ENCODE data around the gene KCNK3. TPM values are rescaled to one million over a fixed set of nuclear protein-coding genes. Genes with fewer than 3 reads are reported as not detected.

The KCNK3 gene
- total and polyA plus RNA-seq, 2 experiments from 2014 or later = 2.9 to 3.1 TPM

DNA sequence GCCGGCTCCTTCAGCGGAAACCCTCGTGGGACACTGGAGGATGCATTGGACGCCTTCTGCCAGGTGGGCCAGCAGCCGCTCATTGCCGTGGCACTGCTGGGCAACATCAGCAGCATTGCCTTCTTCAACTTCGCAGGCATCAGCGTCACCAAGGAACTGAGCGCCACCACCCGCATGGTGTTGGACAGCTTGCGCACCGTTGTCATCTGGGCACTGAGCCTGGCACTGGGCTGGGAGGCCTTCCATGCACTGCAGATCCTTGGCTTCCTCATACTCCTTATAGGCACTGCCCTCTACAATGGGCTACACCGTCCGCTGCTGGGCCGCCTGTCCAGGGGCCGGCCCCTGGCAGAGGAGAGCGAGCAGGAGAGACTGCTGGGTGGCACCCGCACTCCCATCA is 85.6 kb downstream of the KCNK3 start:
- peaks cover 8% of the 10 kb centered on the region for H3K36me3 ChIP-seq
- no peaks in the 10 kb centered on the region for H3K9me3 ChIP-seq (ENCODE audit: low read depth)
- TF ChIP-seq, protein P1, sequence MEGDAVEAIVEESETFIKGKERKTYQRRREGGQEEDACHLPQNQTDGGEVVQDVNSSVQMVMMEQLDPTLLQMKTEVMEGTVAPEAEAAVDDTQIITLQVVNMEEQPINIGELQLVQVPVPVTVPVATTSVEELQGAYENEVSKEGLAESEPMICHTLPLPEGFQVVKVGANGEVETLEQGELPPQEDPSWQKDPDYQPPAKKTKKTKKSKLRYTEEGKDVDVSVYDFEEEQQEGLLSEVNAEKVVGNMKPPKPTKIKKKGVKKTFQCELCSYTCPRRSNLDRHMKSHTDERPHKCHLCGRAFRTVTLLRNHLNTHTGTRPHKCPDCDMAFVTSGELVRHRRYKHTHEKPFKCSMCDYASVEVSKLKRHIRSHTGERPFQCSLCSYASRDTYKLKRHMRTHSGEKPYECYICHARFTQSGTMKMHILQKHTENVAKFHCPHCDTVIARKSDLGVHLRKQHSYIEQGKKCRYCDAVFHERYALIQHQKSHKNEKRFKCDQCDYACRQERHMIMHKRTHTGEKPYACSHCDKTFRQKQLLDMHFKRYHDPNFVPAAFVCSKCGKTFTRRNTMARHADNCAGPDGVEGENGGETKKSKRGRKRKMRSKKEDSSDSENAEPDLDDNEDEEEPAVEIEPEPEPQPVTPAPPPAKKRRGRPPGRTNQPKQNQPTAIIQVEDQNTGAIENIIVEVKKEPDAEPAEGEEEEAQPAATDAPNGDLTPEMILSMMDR (IDR thresholded peaks at IDR 0.05; ENCODE audit: low read depth, low read length) = no peak
- H3K27me3 ChIP-seq = no peaks in the 10 kb centered on the region
- H3K4me1 ChIP-seq (ENCODE audit: low read depth) = no peaks in the 10 kb centered on the region
- DNase-seq (ENCODE audit: low read depth in 1 of 2, low spot score in 1 of 2) = no peak
- H3K4me3 ChIP-seq = no peak overlapping the region
- no peak overlapping the region for H3K27ac ChIP-seq

DNA sequence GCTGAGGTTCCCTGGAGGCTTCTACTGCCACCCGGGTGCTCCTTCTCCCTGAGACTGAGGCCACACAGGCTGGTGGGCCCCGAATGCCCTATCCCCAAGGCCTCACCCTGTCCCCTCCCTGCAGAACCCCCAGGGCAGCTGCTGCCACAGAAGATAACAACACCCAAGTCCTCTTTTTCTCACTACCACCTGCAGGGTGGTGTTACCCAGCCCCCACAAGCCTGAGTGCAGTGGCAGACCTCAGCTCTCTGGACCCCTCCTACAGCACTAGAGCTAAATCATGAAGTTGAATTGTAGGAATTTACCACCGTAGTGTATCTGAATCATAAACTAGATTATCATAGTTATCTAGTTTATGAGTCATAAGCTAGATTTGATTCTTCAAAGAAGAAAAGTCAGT is 86.0 kb downstream of the KCNK3 start:
- Histone ChIP-seq H3K4me1 (ENCODE audit: low read depth) (no peaks in the 10 kb centered on the region), H3K4me3 (no peak overlapping the region), H3K9me3 (ENCODE audit: low read depth) (no peaks in the 10 kb centered on the region), H3K36me3 (peaks cover 8% of the 10 kb centered on the region), H3K27ac (no peak overlapping the region), H3K27me3 (no peaks in the 10 kb centered on the region)
- no peak for DNase-seq (ENCODE audit: low read depth in 1 of 2, low spot score in 1 of 2)
- TF ChIP-seq, protein P1 (IDR thresholded peaks at IDR 0.05; ENCODE audit: low read depth, low read length) = no peak

DNA sequence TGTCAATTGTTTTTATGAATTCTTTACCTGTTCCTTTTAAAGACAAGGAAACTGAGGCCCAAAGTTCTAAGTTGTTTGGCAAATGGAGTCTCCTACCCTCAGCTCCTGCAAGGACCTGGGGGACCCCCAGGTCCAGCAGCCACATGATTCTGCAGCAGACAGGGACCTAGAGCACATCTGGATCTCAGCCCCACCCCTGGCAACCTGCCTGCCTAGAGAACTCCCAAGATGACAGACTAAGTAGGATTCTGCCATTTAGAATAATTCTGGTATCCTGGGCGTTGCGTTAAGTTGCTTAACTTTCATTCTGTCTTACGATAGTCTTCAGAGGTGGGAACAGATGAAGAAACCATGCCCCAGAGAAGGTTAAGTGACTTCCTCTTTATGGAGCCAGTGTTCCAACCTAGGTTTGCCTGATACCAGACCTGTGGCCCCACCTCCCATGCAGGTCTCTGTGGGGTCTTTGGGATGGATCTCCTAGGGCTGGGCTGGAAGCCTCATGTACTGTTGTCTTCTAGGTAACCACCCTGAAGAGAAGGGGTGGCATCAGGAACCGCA is 87.8 kb downstream of the KCNK3 start:
- H3K4me1 ChIP-seq (ENCODE audit: low read depth) = no peaks in the 10 kb centered on the region
- DNase-seq (ENCODE audit: low read depth in 1 of 2, low spot score in 1 of 2) = no peak
- no peaks in the 10 kb centered on the region for H3K27me3 ChIP-seq

More for the DNA sequence above, 87.8 kb downstream of the KCNK3 start:
- no peak overlapping the region for H3K27ac ChIP-seq
- TF ChIP-seq, protein P1 (IDR thresholded peaks at IDR 0.05; ENCODE audit: low read depth, low read length) = no peak
- H3K9me3 ChIP-seq (ENCODE audit: low read depth) = no peaks in the 10 kb centered on the region
- no peak overlapping the region for H3K4me3 ChIP-seq
- peaks cover 8% of the 10 kb centered on the region for H3K36me3 ChIP-seq

Other genes starting within 250 kb of the KCNK3 start
- 0.04 TPM in 1 of 2 replicates, not detected in the other for gene OTOF, start 214.6 kb upstream of the KCNK3 start, total RNA-seq
- 0.30 TPM in 1 of 2 replicates, not detected in the other for gene OTOF, start 214.6 kb upstream of the KCNK3 start, polyA plus RNA-seq
- gene CIB4, start 51.4 kb upstream of the KCNK3 start, total RNA-seq = 0.49 TPM in 1 of 2 replicates, not detected in the other
- gene CIB4, start 51.4 kb upstream of the KCNK3 start, polyA plus RNA-seq = not detected in 2 replicates
- gene SLC35F6, start 71.6 kb downstream of the KCNK3 start, total RNA-seq = 11.2 and 21.4 TPM in 2 replicates
- gene SLC35F6, start 71.6 kb downstream of the KCNK3 start, polyA plus RNA-seq = 4.2 and 7.2 TPM in 2 replicates
- 1.9 and 18.6 TPM in 2 replicates for gene CENPA, start 93.3 kb downstream of the KCNK3 start, total RNA-seq
- gene CENPA, start 93.3 kb downstream of the KCNK3 start, polyA plus RNA-seq = 5.1 and 51.8 TPM in 2 replicates
- gene DPYSL5, start 155.4 kb downstream of the KCNK3 start, total RNA-seq = 4.1 and 4.5 TPM in 2 replicates
- 3.7 and 5.6 TPM in 2 replicates for gene DPYSL5, start 155.4 kb downstream of the KCNK3 start, polyA plus RNA-seq